DND-41 (cell line): ENCODE measurements around the gene GALNT12.

ENCODE experiments used
- ATAC-seq: fragments of 200-7000 bp; cut with Tn5 transposase; 3 replicates; pipeline ENCODE4 v1.9.1; 2021; ENCODE audit warnings: low read depth; ENCODE audit not compliant: insufficient read depth
- DNase-seq: peaks from one replicate; pipeline ENCODE4 v3.0.0-alpha.2; 2020
- H2AFZ ChIP-seq: 2 replicates; pipeline ENCODE4 v1.6.0; 2012; ENCODE audit warnings: low read depth, low read length
- H3K27ac ChIP-seq: 2 replicates; pipeline ENCODE4 v1.5.1; 2012; ENCODE audit warnings: low read length, inconsistent platforms
- H3K27me3 ChIP-seq: fragments of 200-600 bp; sonication (generic); 2 replicates; pipeline ENCODE4 v1.6.0; 2012; ENCODE audit warnings: low read length, mild to moderate bottlenecking, inconsistent platforms; ENCODE audit not compliant: insufficient read depth, poor library complexity
- H3K36me3 ChIP-seq: 2 replicates; pipeline ENCODE4 v1.5.1; 2012; ENCODE audit warnings: low read length, inconsistent platforms; ENCODE audit not compliant: insufficient read depth
- H3K4me1 ChIP-seq: 2 replicates; pipeline ENCODE4 v1.5.1; 2012; ENCODE audit warnings: mild to moderate bottlenecking, low read length; ENCODE audit not compliant: insufficient read depth
- H3K4me2 ChIP-seq: 2 replicates; pipeline ENCODE4 v1.6.0; 2012; ENCODE audit warnings: mild to moderate bottlenecking, moderate library complexity, low read length, inconsistent platforms; ENCODE audit not compliant: insufficient read depth
- H3K4me3 ChIP-seq, 2 experiments: fragments of 200-600 bp in 1 of 2; shearing (Covaris generic) in 1 of 2; 2 replicates each; pipeline ENCODE4 v1.5.1; 2012 to 2016; ENCODE audit warnings: inconsistent platforms in 2 of 2, low read length in 2 of 2, mild to moderate bottlenecking in 2 of 2, low read depth in 1 of 2, moderate library complexity in 1 of 2
- H3K79me2 ChIP-seq: 2 replicates; pipeline ENCODE4 v1.6.0; 2012; ENCODE audit warnings: low read length, inconsistent platforms; ENCODE audit not compliant: insufficient read depth
- H3K9ac ChIP-seq: 2 replicates; pipeline ENCODE4 v1.6.0; 2012; ENCODE audit warnings: low read depth, mild to moderate bottlenecking, inconsistent platforms, low read length, moderate library complexity
- H3K9me3 ChIP-seq: 2 replicates; pipeline ENCODE4 v1.5.1; 2012; ENCODE audit warnings: low read length, moderate library complexity, mild to moderate bottlenecking, inconsistent platforms; ENCODE audit not compliant: insufficient read depth, severe bottlenecking
- H4K20me1 ChIP-seq: 2 replicates; pipeline ENCODE4 v1.6.0; 2012; ENCODE audit warnings: low read length; ENCODE audit not compliant: insufficient read depth
- CTCF ChIP-seq: IDR thresholded peaks from 2 replicates; pipeline ENCODE4 v1.5.1; 2012; ENCODE audit warnings: borderline replicate concordance, low read length, moderate library complexity, mild to moderate bottlenecking; ENCODE audit not compliant: poor library complexity, severe bottlenecking; ENCODE audit errors: extremely low read depth
- EZH2 ChIP-seq: IDR thresholded peaks from 3 replicates; pipeline ENCODE4 v1.6.1; 2012; ENCODE audit warnings: borderline replicate concordance, low read depth, mild to moderate bottlenecking, moderate library complexity, low read length, inconsistent platforms; ENCODE audit not compliant: severe bottlenecking

The GALNT12 gene

GRCh38 chr9:98879094-98879962, 71.9 kb downstream of the GALNT12 start:
- H2AFZ ChIP-seq = no peak overlapping the region
- no peak overlapping the region for H3K27ac ChIP-seq
- DNase-seq (no peak), ATAC-seq (no peak)
- no peaks in the 10 kb centered on the region for H3K9me3 ChIP-seq
- H4K20me1 ChIP-seq = no peaks in the 10 kb centered on the region
- H3K4me2 ChIP-seq = no peak overlapping the region
- H3K4me3 ChIP-seq = no peak overlapping the region
- no peak overlapping the region for H3K9ac ChIP-seq
- peaks cover 10% of the 10 kb centered on the region for H3K27me3 ChIP-seq
- no peaks in the 10 kb centered on the region for H3K36me3 ChIP-seq
- no peaks in the 10 kb centered on the region for H3K79me2 ChIP-seq
- TF ChIP-seq CTCF (no peak), EZH2 (no peak)
- no peaks in the 10 kb centered on the region for H3K4me1 ChIP-seq

- H3K79me2 ChIP-seq = no peaks in the 10 kb centered on the region
- H3K27ac ChIP-seq = no peak overlapping the region
- peaks cover 10% of the 10 kb centered on the region for H3K27me3 ChIP-seq
- DNase-seq = no peak
- H2AFZ ChIP-seq = no peak overlapping the region
- no peak overlapping the region for H3K4me2 ChIP-seq
- no peaks in the 10 kb centered on the region for H3K9me3 ChIP-seq
- H3K36me3 ChIP-seq = no peaks in the 10 kb centered on the region
- H4K20me1 ChIP-seq = no peaks in the 10 kb centered on the region
- TF ChIP-seq CTCF (no peak), EZH2 (no peak)
- no peak for ATAC-seq
- H3K4me3 ChIP-seq = no peak overlapping the region
- H3K9ac ChIP-seq = no peak overlapping the region
- no peaks in the 10 kb centered on the region for H3K4me1 ChIP-seq
These were observed 72.5 kb downstream of the GALNT12 start for GRCh38 chr9:98879963-98880310.

- H3K9ac ChIP-seq = no peak overlapping the region
- no peak for TF ChIP-seq EZH2
- no peak for TF ChIP-seq CTCF
- H3K27ac ChIP-seq = no peak overlapping the region
- no peak overlapping the region for H3K4me3 ChIP-seq
- no peaks in the 10 kb centered on the region for H3K4me1 ChIP-seq
- H3K36me3 ChIP-seq = no peaks in the 10 kb centered on the region
- H3K27me3 ChIP-seq = peaks cover 10% of the 10 kb centered on the region
- DNase-seq (no peak), ATAC-seq (no peak)
- no peaks in the 10 kb centered on the region for H3K79me2 ChIP-seq
- no peak overlapping the region for H2AFZ ChIP-seq
- no peak overlapping the region for H3K4me2 ChIP-seq
- H4K20me1 ChIP-seq = no peaks in the 10 kb centered on the region
- no peaks in the 10 kb centered on the region for H3K9me3 ChIP-seq
These were observed 73.0 kb downstream of the GALNT12 start for GRCh38 chr9:98880311-98881015.
